NCI-H510A treated with DMSO at 0.1 percent for 48 hours (cell line): ENCODE data around the gene PELI3.
"Not testable (repeated sequence)": the region's sequence is repeated elsewhere in the genome, so short reads cannot be mapped to it uniquely, and the experiment has no call there.

Experiments
- DNase-seq: peaks from one replicate; lab custom pipeline; 2025; lab: John Stamatoyannopoulos, UW

The PELI3 gene

GRCh38 chr11:66466225-66467033, at the start of gene PELI3:
TSS of gene PELI3 (plus strand) at chr11:66466905. CDS start at chr11:66468129, 1,224 bp downstream.
- DNase-seq, result peak; percentile 75

- no peak for DNase-seq
Observed at GRCh38 chr11:66417000-66417399, 49.7 kb upstream of the PELI3 start.

- DNase-seq, result peak; percentile 57
Observed at GRCh38 chr11:66418168-66418985, 48.3 kb upstream of the PELI3 start.

- no peak for DNase-seq
Observed at GRCh38 chr11:66418986-66419308, 47.8 kb upstream of the PELI3 start.

GRCh38 chr11:66419825-66420224, 46.9 kb upstream of the PELI3 start:
- DNase-seq, result peak; percentile 36

- peak; percentile 72 for DNase-seq
Observed at GRCh38 chr11:66420671-66421476, 45.8 kb upstream of the PELI3 start, which contains the start of gene NPAS4. TSS of gene NPAS4 (plus strand) at chr11:66421035. CDS start at chr11:66421180, 145 bp downstream.

- DNase-seq, result peak; percentile 29
Observed at GRCh38 chr11:66421492-66422205, 45.1 kb upstream of the PELI3 start.

- no peak for DNase-seq
Observed at GRCh38 chr11:66426314-66426713, 40.4 kb upstream of the PELI3 start.

GRCh38 chr11:66428933-66429332, 37.8 kb upstream of the PELI3 start:
- DNase-seq, result no peak

- peak; percentile 87 for DNase-seq
Observed at GRCh38 chr11:66429983-66430602, 36.6 kb upstream of the PELI3 start.

- not testable (repeated sequence) for DNase-seq
Observed at GRCh38 chr11:66431287-66431686, 35.4 kb upstream of the PELI3 start.

GRCh38 chr11:66431871-66432329, 34.8 kb upstream of the PELI3 start:
- DNase-seq, result not testable (repeated sequence)

GRCh38 chr11:66432597-66432996, 34.1 kb upstream of the PELI3 start:
- no peak for DNase-seq

GRCh38 chr11:66437979-66438503, 28.7 kb upstream of the PELI3 start:
- no peak for DNase-seq

GRCh38 chr11:66438504-66439466, 27.9 kb upstream of the PELI3 start, which contains the start of gene MRPL11:
TSS of gene MRPL11 (minus strand) at chr11:66438848. CDS start at chr11:66438754, 94 bp downstream.
- DNase-seq, result peak; percentile 95

- not testable (repeated sequence) for DNase-seq
Observed at GRCh38 chr11:66440101-66440939, 26.4 kb upstream of the PELI3 start.

GRCh38 chr11:66440940-66441282, 25.8 kb upstream of the PELI3 start:
- not testable (repeated sequence) for DNase-seq

GRCh38 chr11:66443602-66444001, 23.1 kb upstream of the PELI3 start:
- no peak for DNase-seq

- no peak for DNase-seq
Observed at GRCh38 chr11:66447012-66447411, 19.7 kb upstream of the PELI3 start.
